BJ (cell line): Measurements from ENCODE around the gene ZNF486. TPM values are rescaled to one million over a fixed set of nuclear protein-coding genes. Genes with fewer than 3 reads are reported as not detected.
"Not testable (repeated sequence)": the region's sequence is repeated elsewhere in the genome, so short reads cannot be mapped to it uniquely, and the experiment has no call there.

Experiments used
- CTCF ChIA-PET: fragments of 350-600 bp; formaldehyde crosslinking; extraction: SDS; loops from one replicate; lab custom pipeline; 2021; ENCODE audit warnings: antibody characterized with exemption, inconsistent platforms; lab: Yijun Ruan, JAX
- POLR2A ChIA-PET: fragments of 300-600 bp; sonication (Branson Sonifier 250); formaldehyde crosslinking; extraction: SDS; loops from one replicate; lab custom pipeline; 2021; ENCODE audit warnings: antibody characterized with exemption; lab: Charles Lee
- DNase-seq: peaks from one replicate; pipeline ENCODE4 v3.0.0-alpha.2; 2011; ENCODE audit warnings: low read depth
- H3K27me3 ChIP-seq: 2 replicates; pipeline ENCODE4 v1.6.0; 2011; ENCODE audit warnings: low read length; ENCODE audit not compliant: control insufficient read depth, insufficient read depth
- H3K36me3 ChIP-seq: 2 replicates; pipeline ENCODE4 v1.5.1; 2011; ENCODE audit warnings: low read length; ENCODE audit not compliant: control insufficient read depth, insufficient read depth
- H3K4me3 ChIP-seq: 2 replicates; pipeline ENCODE4 v1.5.1; 2011; ENCODE audit warnings: low read depth, mild to moderate bottlenecking, control low read depth, low read length
- polyA plus RNA-seq: library from polyadenylated mRNA; depleted of rRNA; stranded (reverse); fragments of >200 nt; gene quantifications from 2 replicates; pipeline ENCODE4 v1.2.3, GENCODE V29; 2011
- TF ChIP-seq, protein P1 (sequence below): IDR thresholded peaks from 2 replicates; pipeline ENCODE4 v1.5.1; 2011; ENCODE audit warnings: low read depth, mild to moderate bottlenecking, control low read depth, inconsistent platforms, low read length, moderate library complexity; ENCODE audit not compliant: insufficient read depth

ZNF486 gene
- polyA plus RNA-seq, 1 experiment: 3.1 TPM

DNA sequence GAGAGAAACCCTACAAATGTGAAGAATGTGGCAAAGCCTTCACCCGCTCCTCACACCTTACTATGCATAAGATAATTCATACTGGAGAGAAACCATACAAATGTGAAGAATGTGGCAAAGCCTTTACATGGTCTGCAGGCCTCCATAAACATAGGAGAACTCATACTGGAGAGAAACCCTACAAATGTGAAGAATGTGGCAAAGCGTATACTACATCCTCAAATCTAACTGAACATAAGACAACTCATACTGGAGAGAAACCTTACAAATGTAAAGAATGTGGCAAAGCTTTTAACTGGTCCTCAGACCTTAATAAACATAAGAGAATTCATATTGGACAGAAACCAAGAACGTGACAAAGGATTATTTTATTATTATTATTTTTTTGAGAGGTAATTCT is 30.7 kb downstream of the ZNF486 start:
- no peaks in the 10 kb centered on the region for H3K27me3 ChIP-seq
- no peaks in the 10 kb centered on the region for H3K36me3 ChIP-seq
- CTCF ChIA-PET: no interaction called here
- no peak for DNase-seq
- TF ChIP-seq, protein P1, sequence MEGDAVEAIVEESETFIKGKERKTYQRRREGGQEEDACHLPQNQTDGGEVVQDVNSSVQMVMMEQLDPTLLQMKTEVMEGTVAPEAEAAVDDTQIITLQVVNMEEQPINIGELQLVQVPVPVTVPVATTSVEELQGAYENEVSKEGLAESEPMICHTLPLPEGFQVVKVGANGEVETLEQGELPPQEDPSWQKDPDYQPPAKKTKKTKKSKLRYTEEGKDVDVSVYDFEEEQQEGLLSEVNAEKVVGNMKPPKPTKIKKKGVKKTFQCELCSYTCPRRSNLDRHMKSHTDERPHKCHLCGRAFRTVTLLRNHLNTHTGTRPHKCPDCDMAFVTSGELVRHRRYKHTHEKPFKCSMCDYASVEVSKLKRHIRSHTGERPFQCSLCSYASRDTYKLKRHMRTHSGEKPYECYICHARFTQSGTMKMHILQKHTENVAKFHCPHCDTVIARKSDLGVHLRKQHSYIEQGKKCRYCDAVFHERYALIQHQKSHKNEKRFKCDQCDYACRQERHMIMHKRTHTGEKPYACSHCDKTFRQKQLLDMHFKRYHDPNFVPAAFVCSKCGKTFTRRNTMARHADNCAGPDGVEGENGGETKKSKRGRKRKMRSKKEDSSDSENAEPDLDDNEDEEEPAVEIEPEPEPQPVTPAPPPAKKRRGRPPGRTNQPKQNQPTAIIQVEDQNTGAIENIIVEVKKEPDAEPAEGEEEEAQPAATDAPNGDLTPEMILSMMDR: no peak
- H3K4me3 ChIP-seq: no peak overlapping the region
- POLR2A ChIA-PET: no interaction called here

DNA sequence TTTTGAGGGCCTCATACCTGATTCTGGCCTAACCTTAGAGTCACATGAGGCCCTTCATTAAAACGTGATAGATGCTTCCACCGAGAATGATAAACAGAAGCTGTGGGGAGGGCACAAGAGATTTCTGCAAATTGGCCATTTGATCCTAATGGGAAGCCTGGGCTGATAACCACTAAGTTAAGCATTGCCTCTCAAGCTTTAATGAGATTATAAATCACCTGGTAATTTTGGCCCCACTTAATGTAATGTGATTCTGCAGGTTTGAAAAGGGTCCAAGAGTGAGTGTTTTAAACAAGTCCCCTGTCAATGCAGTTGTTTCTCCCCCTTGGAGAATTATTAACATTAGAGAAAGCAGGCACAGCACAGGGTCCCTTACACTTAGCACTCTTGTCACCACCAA is 42.0 kb downstream of the ZNF486 start:
- DNase-seq: no peak
- CTCF ChIA-PET: no interaction called here
- H3K4me3 ChIP-seq: no peak overlapping the region
- POLR2A ChIA-PET: no interaction called here
- TF ChIP-seq, protein P1: no peak
- H3K36me3 ChIP-seq: no peaks in the 10 kb centered on the region
- no peaks in the 10 kb centered on the region for H3K27me3 ChIP-seq

DNA sequence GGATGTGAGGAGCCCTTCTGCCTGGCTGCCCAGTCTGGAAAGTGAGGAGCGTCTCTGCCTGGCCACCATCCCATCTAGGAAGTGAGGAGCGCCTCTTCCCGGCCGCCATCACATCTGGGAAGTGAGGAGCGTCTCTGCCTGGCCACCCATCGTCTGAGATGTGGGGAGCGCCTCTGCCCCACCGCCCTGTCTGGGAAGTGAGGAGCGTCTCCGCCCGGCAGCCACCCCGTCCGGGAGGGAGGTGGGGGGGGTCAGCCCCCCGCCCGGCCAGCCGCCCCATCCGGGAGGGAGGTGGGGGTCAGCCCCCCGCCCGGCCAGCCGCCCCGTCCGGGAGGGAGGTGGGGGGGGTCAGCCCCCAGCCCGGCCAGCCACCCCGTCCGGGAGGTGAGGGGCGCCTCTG is 47.4 kb downstream of the ZNF486 start:
- H3K36me3 ChIP-seq, H3K4me3 ChIP-seq, CTCF ChIA-PET, POLR2A ChIA-PET, H3K27me3 ChIP-seq, DNase-seq: not testable (repeated sequence)

DNA sequence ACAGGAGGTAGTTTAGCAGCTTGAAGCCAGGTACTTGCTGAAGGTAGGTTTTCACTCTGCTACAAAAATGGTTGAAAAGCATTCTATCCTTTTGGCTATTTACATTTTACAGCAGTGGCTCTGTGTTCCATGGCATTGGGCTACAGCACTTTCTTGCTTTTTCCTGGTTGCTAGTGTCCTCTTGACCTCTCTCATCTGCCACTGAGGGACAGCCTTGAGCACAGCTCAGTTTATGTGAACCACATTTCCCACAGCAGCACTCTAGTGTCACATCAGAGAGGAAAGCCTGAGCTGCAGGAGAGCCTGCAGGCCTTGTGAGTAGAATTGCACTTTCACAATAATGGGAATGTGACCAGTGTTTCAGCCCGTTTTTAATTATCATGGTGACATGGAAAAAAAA is 54.6 kb downstream of the ZNF486 start:
- H3K27me3 ChIP-seq, CTCF ChIA-PET, H3K36me3 ChIP-seq, H3K4me3 ChIP-seq, POLR2A ChIA-PET, DNase-seq: not testable (repeated sequence)

DNA sequence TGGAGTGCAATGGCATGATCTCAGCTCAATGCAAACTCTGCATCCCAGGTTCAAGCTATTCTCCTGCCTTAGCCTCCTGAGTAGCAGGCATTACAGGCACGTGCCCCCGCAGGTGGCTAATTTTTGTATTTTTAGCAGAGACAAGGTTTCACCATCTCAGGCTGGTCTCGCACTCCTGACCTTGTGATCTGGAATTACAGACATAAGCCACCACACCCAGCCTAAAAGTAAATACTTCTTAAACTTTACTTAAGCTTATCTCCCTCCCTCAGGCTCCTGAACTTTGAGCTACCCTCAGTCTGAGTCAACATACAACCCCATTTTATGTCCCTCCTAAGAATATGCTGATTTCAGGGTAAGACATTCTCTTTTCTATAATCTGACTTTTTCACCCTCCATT is 66.1 kb downstream of the ZNF486 start:
- Histone ChIP-seq H3K27me3 (no peaks in the 10 kb centered on the region), H3K4me3 (no peak overlapping the region), H3K36me3 (no peaks in the 10 kb centered on the region)
- DNase-seq: no peak
- CTCF ChIA-PET: interaction anchor here (0.6 kb wide), 1 partner anchor 513 kb away, joined by 3 read pairs; no protein-coding TSS in a partner anchor
- TF ChIP-seq, protein P1: no peak
- POLR2A ChIA-PET: no interaction called here

DNA sequence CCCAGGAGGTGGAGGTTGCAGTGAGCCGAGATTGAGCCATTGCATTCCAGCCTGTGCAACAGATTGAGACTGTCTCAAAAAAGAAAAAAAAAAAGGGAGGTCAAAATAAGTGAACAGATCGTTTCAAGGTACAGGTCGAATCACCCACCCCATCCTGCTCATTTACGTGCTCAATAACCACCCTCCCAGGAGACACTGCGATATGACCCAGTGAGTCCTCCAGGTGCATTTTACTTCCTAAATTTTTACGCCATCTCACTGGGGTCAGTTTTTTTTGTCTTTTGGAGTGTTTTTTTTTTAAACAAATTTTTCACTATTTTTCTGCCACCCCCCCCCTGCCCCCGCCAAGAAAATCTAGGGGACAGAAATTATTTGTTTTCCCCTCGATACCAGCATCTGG is 68.1 kb downstream of the ZNF486 start:
- TF ChIP-seq, protein P1: no peak
- POLR2A ChIA-PET: no interaction called here
- Histone ChIP-seq H3K36me3 (no peaks in the 10 kb centered on the region), H3K4me3 (no peak overlapping the region), H3K27me3 (no peaks in the 10 kb centered on the region)
- DNase-seq: no peak
- CTCF ChIA-PET: no interaction called here
